Activated CD4-positive, CD25-positive, alpha-beta regulatory T cell treated with anti-CD3 and anti-CD28 coated beads, Interleukin-2, amount 50 U/mL, for 24 hours (primary cell): ENCODE measurements around the gene HK3.
"Not testable (repeated sequence)": the region's sequence is repeated elsewhere in the genome, so short reads cannot be mapped to it uniquely, and the experiment has no call there.

ENCODE experiments used
- ATAC-seq, 2 donors: fragments of 150-1000 bp; cut with Tn5 transposase; one replicate each; pipeline ENCODE4 v1.10.0; 2021; ENCODE audit warnings: mild to moderate bottlenecking in 1 of 2, moderate library complexity in 1 of 2

Gene HK3

GRCh38 chr5:176881816-176882566 lies 17.2 kb downstream of the HK3 start:
- ATAC-seq: no peak

GRCh38 chr5:176881021-176881749 lies 18.0 kb downstream of the HK3 start:
- ATAC-seq: no peak

GRCh38 chr5:176880366-176881020 lies 18.7 kb downstream of the HK3 start:
- no peak for ATAC-seq

- ATAC-seq: no peak
Measured at GRCh38 chr5:176879663-176880361, 19.3 kb downstream of the HK3 start.

- no peak for ATAC-seq
Measured at GRCh38 chr5:176878906-176879662, 20.1 kb downstream of the HK3 start.

- ATAC-seq: no peak
Measured at GRCh38 chr5:176878463-176878862, 20.7 kb downstream of the HK3 start.

GRCh38 chr5:176877793-176878331 lies 21.3 kb downstream of the HK3 start:
- ATAC-seq: no peak

- no peak for ATAC-seq
Measured at GRCh38 chr5:176876506-176877431, 22.4 kb downstream of the HK3 start.

- no peak for ATAC-seq
Measured at GRCh38 chr5:176875783-176876505, 23.2 kb downstream of the HK3 start.

GRCh38 chr5:176875014-176875550 lies 24.1 kb downstream of the HK3 start:
- ATAC-seq: no peak

GRCh38 chr5:176874198-176874780 lies 24.9 kb downstream of the HK3 start:
- no peak for ATAC-seq

GRCh38 chr5:176873541-176874172 lies 25.5 kb downstream of the HK3 start:
- no peak for ATAC-seq

- ATAC-seq: not testable (repeated sequence)
Measured at GRCh38 chr5:176873011-176873410, 26.1 kb downstream of the HK3 start.

- ATAC-seq: not testable (repeated sequence)
Measured at GRCh38 chr5:176872586-176872985, 26.6 kb downstream of the HK3 start.

- not testable (repeated sequence) for ATAC-seq
Measured at GRCh38 chr5:176870644-176871043, 28.5 kb downstream of the HK3 start.

GRCh38 chr5:176870110-176870591 lies 29.0 kb downstream of the HK3 start:
- no peak for ATAC-seq

- no peak for ATAC-seq
Measured at GRCh38 chr5:176869501-176870109, 29.5 kb downstream of the HK3 start.

- ATAC-seq: no peak
Measured at GRCh38 chr5:176868731-176869130, 30.4 kb downstream of the HK3 start.
